ENCODE measurements around the gene ADGRG6.

Gene ADGRG6

GRCh38 chr6:142350309-142350708 lies 48.5 kb downstream of the ADGRG6 start:
- no peak for DNase-seq

GRCh38 chr6:142353690-142354089 lies 51.9 kb downstream of the ADGRG6 start:
- no peak for DNase-seq

GRCh38 chr6:142354650-142355049 lies 52.8 kb downstream of the ADGRG6 start:
- DNase-seq, result no peak

GRCh38 chr6:142355520-142356174 lies 53.8 kb downstream of the ADGRG6 start:
- no peak for DNase-seq

- no peak for DNase-seq
These were observed 54.5 kb downstream of the ADGRG6 start for GRCh38 chr6:142356201-142356883.

GRCh38 chr6:142356884-142357225 lies 55.0 kb downstream of the ADGRG6 start:
- DNase-seq, result no peak

- DNase-seq, result no peak
These were observed 56.1 kb downstream of the ADGRG6 start for GRCh38 chr6:142357879-142358278.

GRCh38 chr6:142359271-142359960 lies 57.6 kb downstream of the ADGRG6 start:
- no peak for DNase-seq

GRCh38 chr6:142361345-142361744 lies 59.5 kb downstream of the ADGRG6 start:
- no peak for DNase-seq

- no peak for DNase-seq
These were observed 60.3 kb downstream of the ADGRG6 start for GRCh38 chr6:142361779-142362750.

- DNase-seq, result no peak
These were observed 65.3 kb downstream of the ADGRG6 start for GRCh38 chr6:142367061-142367460.

- no peak for DNase-seq
These were observed 65.8 kb downstream of the ADGRG6 start for GRCh38 chr6:142367501-142368018.

- DNase-seq, result no peak
These were observed 67.5 kb downstream of the ADGRG6 start for GRCh38 chr6:142369266-142369665.

- DNase-seq, result no peak
These were observed 70.5 kb downstream of the ADGRG6 start for GRCh38 chr6:142372348-142372747.

- no peak for DNase-seq
These were observed 71.7 kb downstream of the ADGRG6 start for GRCh38 chr6:142373268-142374090.

GRCh38 chr6:142374091-142374770 lies 72.4 kb downstream of the ADGRG6 start:
- no peak for DNase-seq

GRCh38 chr6:142374965-142375733 lies 73.3 kb downstream of the ADGRG6 start:
- no peak for DNase-seq

GRCh38 chr6:142376115-142376514 lies 74.3 kb downstream of the ADGRG6 start:
- DNase-seq, result no peak

GRCh38 chr6:142376800-142377496 lies 75.1 kb downstream of the ADGRG6 start:
- DNase-seq, result no peak

- DNase-seq, result no peak
These were observed 75.7 kb downstream of the ADGRG6 start for GRCh38 chr6:142377497-142377848.

Measured in activated gamma-delta T cell treated with Interleukin-2 at 50 U/mL for 16 hours (primary cell).